Upper lobe of right lung (tissue), 1 donor: ENCODE data around the gene CMTM4. TPM values are rescaled to one million over a fixed set of nuclear protein-coding genes. Genes with fewer than 3 reads are reported as not detected.

ENCODE experiments used
- ATAC-seq: fragments of 200-7000 bp; cut with Tn5 transposase; one replicate; pipeline ENCODE4 v1.9.1; 2020; ENCODE audit warnings: mild to moderate bottlenecking, moderate library complexity
- DNase-seq: peaks from one replicate; pipeline ENCODE4 v3.0.0-alpha.2; 2020
- H3K27ac ChIP-seq: fragments of 200-600 bp; one replicate; pipeline ENCODE4 v1.8.0; 2022
- H3K27me3 ChIP-seq: fragments of 200-600 bp; one replicate; pipeline ENCODE4 v1.8.0; 2022; ENCODE audit warnings: mild to moderate bottlenecking
- H3K36me3 ChIP-seq: fragments of 200-600 bp; one replicate; pipeline ENCODE4 v1.8.0; 2022
- H3K4me1 ChIP-seq: fragments of 200-600 bp; one replicate; pipeline ENCODE4 v1.8.0; 2022
- H3K4me3 ChIP-seq: fragments of 200-600 bp; one replicate; pipeline ENCODE4 v1.8.0; 2022; ENCODE audit warnings: mild to moderate bottlenecking
- H3K9me3 ChIP-seq: fragments of 200-600 bp; one replicate; pipeline ENCODE4 v1.8.0; 2022
- intact Hi-C: fragments of 100-400 bp; cut with DNase I; formaldehyde crosslinking; loops from one replicate; pipeline ENCODE4 v1.11.0; 2022
- total RNA-seq: library from RNA; stranded (reverse); fragmentation: NEBNext Ultra II Directional; extraction: Animal tissue kit (Norgen Biotek cat#: 25700); gene quantifications from one replicate; pipeline ENCODE4 v1.2.1, GENCODE V29; 2021
- TF ChIP-seq, protein P1 (sequence below): fragments of 200-600 bp; IDR thresholded peaks from one replicate; pipeline ENCODE4 v1.8.0; 2022; ENCODE audit warnings: antibody characterized with exemption
- donor health status: DM: no; HTN: yes; CAD: no; lungs with severe emphysema.

CMTM4 gene
- total RNA-seq, 1 donor from 2014 or later, result 58.0 TPM

DNA sequence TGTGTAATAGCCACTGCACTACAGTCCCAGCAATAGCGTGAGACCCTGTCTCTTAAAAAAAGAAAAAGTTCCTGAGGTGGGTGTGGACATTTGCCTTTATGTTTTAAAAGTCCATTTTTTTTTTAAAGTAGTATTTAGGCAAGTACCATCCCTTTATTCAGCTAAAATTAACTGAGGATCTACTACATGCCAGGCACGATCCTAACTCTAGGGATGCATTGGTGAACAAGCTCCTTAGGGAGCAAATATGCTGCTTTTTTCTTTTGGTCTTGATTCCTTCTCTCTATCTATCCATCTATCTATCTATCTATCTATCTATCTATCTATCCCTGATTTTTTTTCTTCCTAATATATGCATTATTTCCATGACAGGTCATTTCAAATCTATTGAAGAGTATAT is 47.4 kb downstream of the CMTM4 start:
- Histone ChIP-seq H3K27ac (no peak overlapping the region), H3K4me3 (no peak overlapping the region), H3K4me1 (peaks cover 9% of the 10 kb centered on the region), H3K36me3 (no peaks in the 10 kb centered on the region), H3K9me3 (no peaks in the 10 kb centered on the region), H3K27me3 (no peaks in the 10 kb centered on the region)
- no peak for DNase-seq
- ATAC-seq, result no peak
- intact Hi-C loops, result no loop called here
- TF ChIP-seq, protein P1, sequence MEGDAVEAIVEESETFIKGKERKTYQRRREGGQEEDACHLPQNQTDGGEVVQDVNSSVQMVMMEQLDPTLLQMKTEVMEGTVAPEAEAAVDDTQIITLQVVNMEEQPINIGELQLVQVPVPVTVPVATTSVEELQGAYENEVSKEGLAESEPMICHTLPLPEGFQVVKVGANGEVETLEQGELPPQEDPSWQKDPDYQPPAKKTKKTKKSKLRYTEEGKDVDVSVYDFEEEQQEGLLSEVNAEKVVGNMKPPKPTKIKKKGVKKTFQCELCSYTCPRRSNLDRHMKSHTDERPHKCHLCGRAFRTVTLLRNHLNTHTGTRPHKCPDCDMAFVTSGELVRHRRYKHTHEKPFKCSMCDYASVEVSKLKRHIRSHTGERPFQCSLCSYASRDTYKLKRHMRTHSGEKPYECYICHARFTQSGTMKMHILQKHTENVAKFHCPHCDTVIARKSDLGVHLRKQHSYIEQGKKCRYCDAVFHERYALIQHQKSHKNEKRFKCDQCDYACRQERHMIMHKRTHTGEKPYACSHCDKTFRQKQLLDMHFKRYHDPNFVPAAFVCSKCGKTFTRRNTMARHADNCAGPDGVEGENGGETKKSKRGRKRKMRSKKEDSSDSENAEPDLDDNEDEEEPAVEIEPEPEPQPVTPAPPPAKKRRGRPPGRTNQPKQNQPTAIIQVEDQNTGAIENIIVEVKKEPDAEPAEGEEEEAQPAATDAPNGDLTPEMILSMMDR, result no peak

GRCh38 chr16:66647866-66648265 is 48.7 kb downstream of the CMTM4 start:
- intact Hi-C loops, result no loop called here
- Histone ChIP-seq H3K4me1 (peaks cover 9% of the 10 kb centered on the region), H3K27me3 (no peaks in the 10 kb centered on the region), H3K4me3 (no peak overlapping the region), H3K36me3 (no peaks in the 10 kb centered on the region), H3K27ac (no peak overlapping the region), H3K9me3 (no peaks in the 10 kb centered on the region)
- DNase-seq, result no peak
- TF ChIP-seq, protein P1, result no peak
- no peak for ATAC-seq

DNA sequence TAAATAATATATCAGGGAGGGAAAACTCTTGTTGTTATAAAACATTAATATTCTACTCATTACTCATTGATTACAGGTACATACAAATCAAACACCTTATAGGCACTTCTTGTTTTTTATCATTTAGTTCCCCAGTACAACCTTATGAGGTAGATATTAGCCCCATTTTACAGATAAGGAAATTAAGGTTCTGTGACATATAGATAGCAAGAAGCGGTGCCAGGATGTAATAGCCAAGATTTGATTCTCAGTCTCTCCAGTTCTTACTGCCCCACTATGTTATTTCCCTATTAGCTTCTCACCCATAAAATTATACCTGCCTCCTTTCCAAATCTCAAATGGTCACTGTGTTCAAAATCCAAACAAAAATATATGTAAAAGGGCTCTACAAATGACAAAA is 55.2 kb downstream of the CMTM4 start:
- no peak for DNase-seq
- intact Hi-C loops, result no loop called here
- H3K9me3 ChIP-seq, result no peaks in the 10 kb centered on the region
- H3K27ac ChIP-seq, result no peak overlapping the region
- no peak overlapping the region for H3K4me3 ChIP-seq
- no peak for ATAC-seq
- H3K27me3 ChIP-seq, result no peaks in the 10 kb centered on the region
- no peaks in the 10 kb centered on the region for H3K4me1 ChIP-seq
- H3K36me3 ChIP-seq, result no peaks in the 10 kb centered on the region
- TF ChIP-seq, protein P1, result no peak

GRCh38 chr16:66640724-66641314 is 55.7 kb downstream of the CMTM4 start:
- no peak for ATAC-seq
- TF ChIP-seq, protein P1, result no peak
- Histone ChIP-seq H3K27me3 (no peaks in the 10 kb centered on the region), H3K27ac (no peak overlapping the region), H3K4me3 (no peak overlapping the region), H3K36me3 (no peaks in the 10 kb centered on the region), H3K4me1 (no peaks in the 10 kb centered on the region), H3K9me3 (no peaks in the 10 kb centered on the region)
- no peak for DNase-seq
- intact Hi-C loops, result no loop called here

- intact Hi-C loops, result no loop called here
- H3K27me3 ChIP-seq, result no peaks in the 10 kb centered on the region
- TF ChIP-seq, protein P1, result no peak
- ATAC-seq, result no peak
- H3K9me3 ChIP-seq, result no peaks in the 10 kb centered on the region
- no peaks in the 10 kb centered on the region for H3K4me1 ChIP-seq
- no peaks in the 10 kb centered on the region for H3K36me3 ChIP-seq
- H3K4me3 ChIP-seq, result no peak overlapping the region
- no peak overlapping the region for H3K27ac ChIP-seq
- DNase-seq, result no peak
Observed at GRCh38 chr16:66639091-66639885, 57.3 kb downstream of the CMTM4 start.
